HG02623 (cell line): ENCODE data around the gene PCSK2.

Experiments
- ATAC-seq: cut with Tn5 transposase; IDR thresholded peaks from one replicate; pipeline ENCODE4 v1.9.1; 2021; ENCODE audit warnings: moderate library complexity; ENCODE audit not compliant: unreplicated experiment

The PCSK2 gene

DNA sequence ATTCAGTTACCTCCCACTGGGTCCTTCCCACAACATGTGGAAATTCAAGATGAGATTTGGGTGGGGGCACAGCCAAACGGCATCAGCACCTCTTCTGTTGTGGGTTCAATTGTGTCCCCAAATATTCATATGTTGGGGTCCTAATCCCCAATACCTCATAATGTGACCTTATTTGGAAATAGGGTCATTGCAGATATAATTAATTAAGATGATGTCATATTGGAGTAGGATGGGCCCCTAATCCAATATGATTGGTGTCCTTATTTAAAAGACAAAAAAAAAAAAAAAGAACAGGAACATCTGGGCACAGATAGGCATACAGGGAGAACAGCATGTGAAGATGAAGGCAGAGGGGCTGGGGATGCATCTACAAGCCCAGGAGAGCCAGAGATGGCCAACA is 214.9 kb downstream of the PCSK2 start:
- ATAC-seq: no peak

DNA sequence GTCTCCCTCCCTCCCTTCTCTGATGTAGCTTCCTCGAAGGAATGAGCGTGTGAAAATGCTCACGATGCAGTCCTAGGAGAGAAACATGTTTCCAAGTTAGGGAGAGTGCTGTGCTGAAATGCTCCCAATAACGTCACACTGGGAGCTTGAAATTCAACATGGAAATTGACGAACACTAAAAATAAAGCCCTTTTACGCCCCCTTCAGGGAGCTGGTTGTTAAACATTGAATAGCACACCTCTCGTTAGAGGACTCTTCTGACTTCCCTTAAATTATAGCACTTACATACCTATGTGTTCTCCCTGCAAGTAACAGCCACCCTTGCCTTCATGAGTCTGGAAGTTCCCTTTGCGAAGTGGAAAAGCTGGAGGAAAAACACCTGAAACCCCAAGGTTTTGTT is 215.7 kb downstream of the PCSK2 start:
- ATAC-seq: no peak

DNA sequence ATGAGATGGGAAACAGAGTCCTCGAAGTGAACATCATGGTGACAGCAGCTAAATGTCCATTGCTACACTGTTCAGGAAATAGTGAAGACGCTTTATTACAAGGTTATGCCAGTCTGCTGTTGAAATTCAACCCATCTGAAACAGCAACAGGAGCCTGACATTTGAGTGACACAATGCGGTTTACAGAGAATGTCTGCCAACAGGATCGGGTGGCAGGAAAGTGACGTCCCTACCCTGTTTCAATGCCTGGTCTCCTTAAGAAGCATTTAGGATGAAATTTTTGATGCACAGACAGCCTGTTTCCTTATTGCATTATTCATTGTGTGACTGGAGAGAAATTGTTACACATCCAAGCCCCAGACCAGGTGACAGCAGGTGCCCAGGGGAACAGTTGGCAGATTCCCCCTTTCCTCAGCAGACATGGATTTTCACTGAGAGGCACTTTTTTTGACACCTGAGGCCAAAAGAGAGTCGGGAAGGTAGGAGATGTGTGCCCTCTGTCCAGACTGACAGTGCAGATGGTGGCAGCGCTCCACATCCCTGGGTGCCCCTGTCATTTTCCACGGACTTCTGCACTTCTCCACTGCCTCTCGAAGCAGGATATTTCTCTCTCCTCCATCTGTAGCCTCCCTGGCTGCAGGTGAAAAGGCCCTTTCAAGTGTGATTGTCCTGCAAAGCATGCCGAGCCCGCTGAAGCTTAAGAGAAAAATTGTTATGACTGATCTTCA is 216.5 kb downstream of the PCSK2 start:
- no peak for ATAC-seq

DNA sequence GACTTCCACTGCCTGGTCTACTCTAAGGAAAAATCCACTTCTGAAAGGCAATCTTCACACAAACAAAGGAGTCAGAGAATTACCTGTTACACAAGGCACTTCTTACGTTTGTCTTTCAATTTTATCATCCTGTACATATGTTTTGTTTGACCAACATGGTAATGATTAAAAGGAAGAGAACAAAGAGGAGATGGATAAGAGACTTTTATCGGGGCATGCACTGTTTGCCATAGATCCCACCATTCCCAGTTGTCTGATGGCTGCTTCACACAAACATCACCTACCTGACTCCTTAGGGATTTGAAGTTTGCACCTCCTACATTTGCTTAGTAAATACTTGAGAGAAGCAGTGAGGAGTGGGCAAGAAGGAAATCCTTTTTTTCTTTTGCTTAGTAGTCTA is 217.3 kb downstream of the PCSK2 start:
- ATAC-seq: no peak

DNA sequence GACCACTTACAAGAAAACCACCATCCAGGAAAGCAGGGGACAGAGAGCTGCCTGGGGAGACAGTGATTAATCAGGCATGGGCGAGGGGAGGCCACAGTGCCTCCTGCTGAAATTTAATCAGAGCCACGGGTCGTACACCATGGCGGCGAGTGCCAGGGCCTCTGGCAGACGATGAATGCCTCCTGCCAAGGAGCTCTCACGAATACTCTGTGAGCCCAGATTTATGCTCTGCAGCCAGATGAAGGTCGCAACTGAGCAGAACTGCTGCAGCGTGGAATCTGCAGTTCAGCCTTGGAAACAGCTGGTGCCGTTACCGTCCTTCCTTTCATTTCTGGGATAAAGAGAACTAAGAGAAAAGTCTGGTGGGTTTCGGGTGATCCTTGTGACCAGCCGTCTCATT is 218.7 kb downstream of the PCSK2 start:
- no peak for ATAC-seq

DNA sequence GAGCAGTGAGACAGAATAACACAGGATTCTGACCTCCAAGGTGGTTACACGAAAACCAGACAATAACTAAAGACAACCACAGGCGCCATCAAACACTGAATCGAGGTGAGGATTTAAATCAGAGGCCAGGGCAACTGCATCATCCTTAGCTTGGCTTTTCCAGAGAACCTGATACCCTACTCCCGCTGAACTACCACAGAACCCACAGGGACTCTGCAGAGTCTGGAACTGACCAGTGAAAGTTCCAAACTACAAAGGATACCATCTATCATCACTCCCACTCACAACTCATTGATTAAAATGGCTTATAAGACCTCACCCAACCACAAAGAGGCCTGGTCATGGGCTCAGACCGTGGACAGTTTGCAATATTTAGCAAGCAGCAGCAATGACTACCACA is 219.3 kb downstream of the PCSK2 start:
- no peak for ATAC-seq

DNA sequence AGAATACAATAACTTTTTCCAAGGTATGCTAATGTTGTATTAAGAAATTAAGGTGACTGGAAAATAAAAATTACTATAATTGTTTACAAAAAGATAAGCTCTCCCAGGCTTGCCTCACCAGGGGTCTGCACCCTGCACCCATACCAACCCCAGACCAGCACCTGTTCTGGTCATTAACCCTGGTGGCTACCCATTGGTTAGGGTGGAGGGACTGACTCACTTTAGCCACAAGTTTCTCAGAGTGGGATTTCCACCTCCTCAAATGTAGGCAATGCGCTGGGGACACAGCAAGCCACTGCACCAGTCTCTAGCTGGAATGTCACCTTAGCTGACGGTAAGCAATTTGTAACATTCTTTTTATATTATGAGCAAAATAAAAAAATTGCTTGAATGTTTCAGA is 221.2 kb downstream of the PCSK2 start:
- ATAC-seq: no peak

DNA sequence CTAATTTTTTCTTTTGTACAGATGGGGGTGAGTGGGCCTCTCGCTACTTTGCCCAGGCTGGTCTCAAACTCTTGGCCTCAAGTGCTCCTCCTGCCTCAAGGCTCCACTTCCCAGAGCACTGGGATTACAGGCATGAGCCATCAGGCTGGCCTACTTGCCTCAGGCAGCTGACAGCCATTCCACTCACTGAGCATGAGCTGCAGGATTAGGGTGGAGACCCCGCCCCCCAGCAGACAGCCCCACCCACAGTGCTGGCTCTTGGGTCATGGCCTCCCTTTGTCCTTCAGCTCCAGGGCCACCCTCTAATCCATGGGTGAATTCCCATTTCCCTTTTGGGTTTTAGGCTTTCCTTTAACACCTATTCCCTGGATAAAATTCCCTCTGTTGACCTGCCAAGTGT is 222.2 kb downstream of the PCSK2 start:
- ATAC-seq: no peak

DNA sequence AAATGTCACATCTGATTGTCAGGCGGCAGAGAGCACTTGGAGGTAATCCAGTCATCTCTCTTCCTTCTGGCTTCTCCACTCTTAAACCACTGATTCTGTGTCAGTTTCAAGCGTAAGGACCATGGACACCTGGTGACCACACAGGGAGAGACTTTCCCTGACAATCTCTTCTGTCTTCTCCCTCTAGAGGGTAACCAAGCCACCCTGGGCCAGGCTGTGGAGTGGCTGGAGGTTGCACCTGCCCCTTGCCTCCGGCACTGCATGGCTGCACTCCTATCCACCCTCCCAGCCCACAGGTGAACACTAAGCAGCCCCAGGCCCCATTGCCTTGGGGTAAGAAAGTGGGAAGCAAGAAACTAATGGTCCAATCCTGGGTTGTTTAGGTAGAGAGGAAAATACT is 225.6 kb downstream of the PCSK2 start:
- no peak for ATAC-seq

DNA sequence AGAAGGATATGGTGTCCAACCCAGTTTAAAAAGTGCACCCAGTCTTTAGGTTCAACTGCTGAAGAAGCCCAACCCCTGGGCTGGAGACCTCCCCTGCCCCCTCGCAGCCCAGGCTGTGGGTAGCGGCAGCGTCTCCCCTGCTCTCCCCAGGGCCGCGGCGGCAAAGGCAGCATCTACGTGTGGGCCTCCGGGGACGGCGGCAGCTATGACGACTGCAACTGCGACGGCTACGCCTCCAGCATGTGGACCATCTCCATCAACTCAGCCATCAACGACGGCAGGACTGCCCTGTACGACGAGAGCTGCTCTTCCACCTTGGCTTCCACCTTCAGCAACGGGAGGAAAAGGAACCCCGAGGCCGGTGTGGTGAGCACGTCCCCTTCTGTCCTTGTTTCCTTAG is 226.8 kb downstream of the PCSK2 start:
- no peak for ATAC-seq

DNA sequence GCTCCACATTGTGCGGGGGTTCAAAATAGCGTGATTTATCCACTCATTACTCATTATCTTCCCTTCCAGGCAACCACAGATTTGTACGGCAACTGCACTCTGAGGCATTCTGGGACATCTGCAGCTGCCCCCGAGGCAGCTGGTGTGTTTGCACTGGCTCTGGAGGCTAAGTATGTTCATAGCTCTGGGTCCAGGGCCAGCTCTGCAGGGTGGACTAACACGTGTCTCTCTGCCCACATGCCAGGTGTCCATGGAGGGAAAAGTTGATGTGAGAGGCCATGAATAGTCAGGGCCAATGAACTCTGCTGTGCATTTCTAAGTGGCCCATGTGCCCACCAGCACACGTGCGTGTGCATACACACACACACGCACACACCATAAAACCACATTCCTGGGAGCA is 229.4 kb downstream of the PCSK2 start:
- ATAC-seq: no peak

DNA sequence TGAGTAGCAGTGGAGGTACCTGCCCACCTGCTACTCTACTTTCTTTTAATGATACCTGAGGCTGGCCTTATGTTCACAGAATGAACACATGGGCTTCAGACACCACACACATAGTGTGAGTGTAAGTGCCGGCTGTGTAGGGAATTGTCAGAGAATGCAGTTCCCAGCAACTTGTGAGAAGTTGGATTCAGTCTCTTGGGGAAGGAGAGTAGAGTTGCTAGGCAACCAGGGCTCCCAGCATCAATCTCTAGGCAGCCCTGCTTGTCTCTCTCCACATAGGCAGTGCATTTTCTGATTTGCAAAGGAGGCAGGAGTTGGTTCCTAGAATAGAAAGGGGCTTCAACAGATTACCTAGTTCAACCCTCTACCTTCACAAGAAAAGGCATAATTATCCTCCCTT is 230.2 kb downstream of the PCSK2 start:
- no peak for ATAC-seq

DNA sequence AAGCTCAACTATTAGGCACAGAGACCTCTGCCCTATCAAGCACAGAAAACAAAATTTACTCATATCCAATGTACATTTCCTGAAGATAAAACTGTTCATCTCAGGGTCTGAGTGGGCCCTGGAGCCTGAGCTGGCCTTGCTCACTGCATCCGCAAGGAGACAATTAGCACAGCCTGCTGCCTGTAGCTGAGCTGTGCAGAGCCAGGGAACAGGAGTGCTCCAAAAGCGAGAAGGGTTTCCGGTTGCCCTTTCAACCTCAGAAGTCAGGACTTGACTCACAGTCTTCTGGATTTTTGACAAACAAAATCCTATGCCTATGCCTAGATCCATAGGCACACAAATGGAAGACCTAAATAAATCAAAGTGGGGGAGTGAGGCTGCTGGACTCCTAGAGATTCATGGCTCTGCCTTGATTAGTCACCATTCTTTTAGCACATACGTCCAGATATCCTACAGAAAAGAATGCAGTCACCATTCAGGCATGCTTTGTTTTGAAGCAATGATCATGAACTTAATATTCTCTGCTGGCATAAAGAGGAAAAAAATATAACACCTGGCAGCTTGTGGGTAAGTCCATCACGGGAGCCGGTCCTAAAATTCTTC is 230.8 kb downstream of the PCSK2 start:
- ATAC-seq: no peak

DNA sequence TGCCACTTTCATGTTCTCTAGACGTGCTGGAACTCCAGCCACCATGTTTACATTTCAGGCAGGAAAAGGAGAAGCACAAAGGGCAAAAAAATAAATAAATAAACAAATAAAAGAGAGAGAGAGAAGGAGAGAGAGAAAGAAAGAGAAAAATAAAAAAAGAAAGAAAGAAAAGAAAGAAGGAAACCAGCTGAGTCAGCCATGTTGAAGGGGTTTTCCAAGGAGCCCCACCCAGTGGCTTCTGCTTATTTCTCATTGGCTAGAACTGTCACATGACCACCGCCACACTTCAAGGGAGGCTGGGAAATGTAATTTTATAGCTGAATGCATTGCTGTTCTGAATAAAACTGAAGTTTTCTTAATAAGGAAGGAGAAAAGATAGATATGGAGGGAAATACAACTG is 233.3 kb downstream of the PCSK2 start:
- no peak for ATAC-seq

DNA sequence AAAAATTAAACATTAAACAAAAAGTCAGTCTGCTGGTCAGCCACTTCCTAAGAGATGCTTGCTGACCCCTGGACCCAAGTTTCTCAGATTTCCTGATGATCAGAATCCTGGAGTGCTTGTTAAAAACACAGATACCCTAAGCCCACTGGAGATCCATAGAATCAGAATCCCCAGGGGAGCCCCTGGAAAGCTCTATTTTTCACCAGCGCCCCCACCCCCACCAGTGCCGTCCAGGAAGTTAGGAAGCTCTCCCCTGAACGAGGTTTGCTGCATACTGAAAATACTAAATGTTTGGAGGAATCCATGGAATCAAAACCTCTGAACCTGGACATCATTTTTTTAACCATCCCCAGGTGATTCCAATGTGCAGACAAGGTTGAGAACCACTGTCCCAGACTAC is 235.1 kb downstream of the PCSK2 start:
- no peak for ATAC-seq

DNA sequence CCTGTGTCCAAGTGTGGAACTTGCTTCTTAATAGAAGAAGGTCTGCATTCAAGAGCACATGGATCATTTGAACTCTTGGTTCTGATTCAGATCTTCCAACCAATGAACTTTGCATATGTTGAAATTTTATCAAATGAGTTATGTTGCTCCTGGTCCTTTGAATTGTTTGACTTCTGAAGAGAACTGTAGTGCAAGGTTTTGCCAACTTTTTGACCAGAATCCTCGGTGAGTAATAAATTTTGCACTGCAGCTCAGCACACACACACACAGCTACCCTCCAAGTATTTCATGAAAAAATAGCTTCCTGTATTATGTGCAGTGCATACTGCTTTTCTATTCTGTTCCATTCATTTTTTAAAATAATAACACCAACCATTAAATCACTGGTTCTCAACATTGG is 236.9 kb downstream of the PCSK2 start:
- no peak for ATAC-seq

DNA sequence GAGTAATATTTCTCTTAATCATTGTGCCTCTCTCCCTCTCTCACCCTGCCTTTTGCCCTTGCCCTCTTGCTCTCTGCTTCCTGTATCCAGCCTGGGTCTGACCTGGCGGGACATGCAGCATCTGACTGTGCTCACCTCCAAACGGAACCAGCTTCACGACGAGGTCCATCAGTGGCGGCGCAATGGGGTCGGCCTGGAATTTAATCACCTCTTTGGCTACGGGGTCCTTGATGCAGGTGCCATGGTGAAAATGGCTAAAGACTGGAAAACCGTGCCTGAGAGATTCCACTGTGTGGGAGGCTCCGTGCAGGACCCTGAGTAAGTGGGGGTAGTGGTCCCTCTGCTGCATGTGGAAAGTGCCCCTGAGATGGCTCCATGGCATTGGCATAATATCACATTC is 238.4 kb downstream of the PCSK2 start:
- ATAC-seq: no peak

DNA sequence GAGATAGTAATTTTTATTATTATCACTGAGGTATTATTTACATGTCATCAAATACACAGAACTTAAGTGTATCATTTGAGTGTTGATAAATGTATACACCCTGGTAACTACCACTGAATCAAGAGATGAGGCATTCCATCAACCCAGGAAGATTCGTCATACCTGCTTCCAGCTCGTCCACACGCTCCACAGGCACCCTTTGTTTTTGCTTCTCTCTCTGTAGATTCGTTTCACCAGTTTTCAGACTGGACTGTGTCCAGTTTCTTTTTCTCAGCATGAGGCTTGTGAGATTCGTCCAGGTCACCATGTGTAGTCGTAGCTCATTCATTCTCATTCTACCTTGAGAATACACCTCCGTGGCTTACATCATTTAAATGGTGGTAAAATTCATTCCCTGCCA is 239.8 kb downstream of the PCSK2 start:
- no peak for ATAC-seq

DNA sequence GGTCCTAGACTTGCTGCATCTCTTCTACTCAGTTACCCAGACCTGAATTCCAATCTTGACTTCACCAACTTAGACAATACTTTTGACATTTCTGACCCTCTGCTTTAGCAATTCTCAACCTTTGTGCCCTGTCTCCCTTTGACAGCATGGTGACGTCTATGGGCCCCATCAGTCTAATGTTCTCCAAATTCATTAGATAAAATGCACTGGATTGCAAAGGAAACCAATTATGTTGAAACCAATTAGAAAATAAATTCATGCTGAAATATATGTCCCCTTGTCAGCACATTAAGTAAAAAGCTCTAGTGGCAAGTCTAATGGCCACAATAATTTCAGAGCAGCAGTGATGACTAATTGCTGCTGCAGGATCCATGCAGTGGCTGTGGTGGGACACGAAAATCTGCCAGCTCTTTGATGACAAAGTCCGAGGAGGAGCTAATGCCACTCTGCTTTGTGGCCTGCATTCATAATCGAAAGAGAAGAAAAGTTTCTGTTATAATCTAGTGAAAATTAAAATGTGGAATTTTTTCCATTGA is 240.3 kb downstream of the PCSK2 start:
- no peak for ATAC-seq

DNA sequence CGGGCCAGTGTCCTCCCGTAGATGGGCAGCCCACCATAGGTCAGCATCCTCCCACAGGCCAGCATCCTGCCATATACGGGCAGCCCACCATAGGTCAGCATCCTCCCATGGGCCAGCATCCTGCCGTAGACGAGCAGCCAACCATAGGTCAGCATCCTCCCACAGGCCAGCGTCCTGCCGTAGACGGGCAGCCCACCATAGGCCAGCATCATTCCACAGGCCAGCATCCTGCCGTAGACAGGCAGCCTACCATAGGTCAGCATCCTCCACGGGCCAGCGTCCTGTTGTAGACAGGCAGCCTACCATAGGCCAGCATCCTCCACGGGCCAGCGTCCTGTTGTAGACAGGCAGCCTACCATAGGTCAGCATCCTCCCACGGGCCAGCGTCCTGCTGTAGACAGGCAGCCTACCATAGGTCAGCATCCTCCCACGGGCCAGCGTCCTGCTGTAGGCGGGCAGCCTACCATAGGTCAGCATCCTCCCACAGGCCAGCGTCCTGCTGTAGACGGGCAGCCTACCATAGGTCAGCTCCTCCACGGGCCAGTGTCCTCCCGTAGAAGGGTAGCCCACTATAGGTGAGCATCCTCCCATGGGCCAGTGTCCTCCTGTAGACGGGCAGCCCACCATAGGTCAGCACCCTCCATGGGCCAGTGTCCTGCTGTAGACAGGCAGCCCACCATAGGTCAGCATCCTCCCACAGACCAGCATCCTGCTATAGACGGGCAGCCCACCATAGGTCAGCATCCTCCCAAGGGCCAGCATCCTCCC is 241.4 kb downstream of the PCSK2 start:
- ATAC-seq: no peak

DNA sequence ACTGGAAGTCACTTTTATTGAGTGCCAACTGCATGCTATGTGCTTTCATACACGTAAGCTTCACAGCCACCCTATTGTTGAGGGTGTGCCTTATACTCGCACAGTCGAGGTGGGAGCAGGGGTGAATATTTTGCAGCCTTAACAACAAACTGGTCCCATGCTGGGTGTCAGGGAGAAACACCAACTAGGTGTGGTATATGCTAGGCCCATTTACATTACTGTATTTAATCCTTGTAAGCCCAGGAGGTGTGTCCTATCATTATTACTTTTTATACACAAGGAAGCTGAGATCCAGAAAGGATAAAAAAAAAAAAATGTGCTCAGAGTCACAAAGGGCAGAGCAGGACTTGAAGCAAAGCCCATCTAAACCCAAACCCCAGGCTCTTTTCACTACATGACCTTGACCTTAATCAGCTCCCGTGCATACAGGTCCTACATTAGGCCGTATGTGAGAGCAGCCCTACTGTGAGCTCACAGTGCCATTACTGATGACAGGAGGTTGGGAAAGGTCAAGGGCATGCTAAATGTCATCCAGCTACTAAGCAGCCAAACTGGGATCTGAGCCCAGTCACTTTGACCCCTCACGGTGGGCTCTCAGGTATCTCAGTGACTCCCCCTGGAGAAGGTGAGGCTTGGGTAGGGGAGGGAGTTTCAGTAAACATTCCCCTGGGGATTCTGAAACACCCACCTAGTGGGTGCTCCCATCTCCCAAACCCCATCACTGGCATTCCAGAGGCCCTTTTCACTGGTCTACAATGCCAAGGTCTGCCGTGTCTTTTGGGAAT is 242.6 kb downstream of the PCSK2 start:
- no peak for ATAC-seq
